Measurements from ENCODE around the gene SLX4. TPM values are rescaled to one million over a fixed set of nuclear protein-coding genes. Genes with fewer than 3 reads are reported as not detected.

Gene SLX4
- total and polyA plus RNA-seq, 2 donors (not counting 3 experiments of a cell fraction or from before 2014, with no cell fraction given), result 2.9 to 8.9 TPM

GRCh38 chr16:3654249-3654991, 43.0 kb upstream of the SLX4 start, which contains the start of gene DNASE1:
Gene DNASE1, plus strand, starts transcription at chr16:3654691. Its CDS starts 683 bp downstream, at chr16:3655374.
- no peak within 1 kb of the TSS for H3K4me3 ChIP-seq (replicated peaks in 1 of 3; ENCODE audit: insufficient read depth in 1 of 3, low read depth in 1 of 3, low read length in 3 of 3)
- H4K20me1 ChIP-seq (replicated peaks; ENCODE audit: control insufficient read depth, extremely low read depth, insufficient read depth, low read length), result no peaks in the 10 kb centered on the region
- H3K27me3 ChIP-seq (ENCODE audit: control insufficient read depth in 2 of 2, insufficient read depth in 2 of 2, low read length in 2 of 2), result no peaks in the 10 kb centered on the region
- no peak within 1 kb of the TSS for H3K9ac ChIP-seq (replicated peaks; ENCODE audit: extremely low read depth, insufficient read depth, low read length)
- no peak within 1 kb of the TSS for H3K4me2 ChIP-seq (ENCODE audit: insufficient read depth, low read length)
- no peaks in the 10 kb centered on the region for H3K9me3 ChIP-seq (replicated peaks; ENCODE audit: control insufficient read depth, insufficient read depth, low read length)
- H3K27ac ChIP-seq (ENCODE audit: insufficient read depth, low read depth, low read length), result no peak within 1 kb of the TSS
- peak; percentile 69 to 82 for TF ChIP-seq CTCF (IDR thresholded peaks at IDR 0.05; ENCODE audit: extremely low read depth in 1 of 2, insufficient read depth in 1 of 2, low read depth in 1 of 2, low read length in 2 of 2)
- TF ChIP-seq POLR2AphosphoS5 (IDR thresholded peaks at IDR 0.05; ENCODE audit: insufficient read depth, low read depth, low read length), result no peak
- TF ChIP-seq GATA2 (IDR thresholded peaks at IDR 0.05; ENCODE audit: insufficient read depth, insufficient read length, low read depth, low read length), result no peak
- no peak within 1 kb of the TSS for H2AFZ ChIP-seq (ENCODE audit: low read depth, low read length)
- peaks cover 2 to 32% of the 10 kb centered on the region in 2 experiments for H3K36me3 ChIP-seq (ENCODE audit: control insufficient read depth in 2 of 2, extremely low read depth in 1 of 2, insufficient read depth in 2 of 2, low read length in 2 of 2)
- FAIRE-seq (peak; percentile 67), DNase-seq (ENCODE audit: low read depth, low spot score) (peak; percentile 42)
- H3K4me1 ChIP-seq (ENCODE audit: control insufficient read depth, extremely low read depth, insufficient read depth, low read length), result no peaks in the 10 kb centered on the region
- H3K9me1 ChIP-seq (replicated peaks; ENCODE audit: control insufficient read depth, extremely low read depth, insufficient read depth, low read length), result no peaks in the 10 kb centered on the region
- BruUV-seq (replicated peaks), result no TSS peak
- intact Hi-C loops (cut with micrococcal nuclease), result no loop called here
- dilution Hi-C loops (cut with MboI; ENCODE audit: extremely low pct_ligation_motif_present, low sequenced_read_pairs), result no loop called here
- CTCF ChIA-PET, result interaction anchor here (0.6 to 2.1 kb wide), 4 partner anchors 14 to 209 kb away, joined by 3 to 10 read pairs (median 4); no protein-coding TSS in a partner anchor
- no peaks in the 10 kb centered on the region for H3K79me2 ChIP-seq (ENCODE audit: control insufficient read depth, insufficient read depth, low read length)
- POLR2A ChIA-PET, result no interaction called here
